Amniotic stem cell (primary cell): ENCODE data around the gene TNFRSF1B.
A peak's percentile ranks its signal among the peaks of the same experiment; 100 is the strongest.

Experiments
- DNase-seq: peaks from one replicate; lab custom pipeline; 2025; lab: John Stamatoyannopoulos, UW

TNFRSF1B gene

DNA sequence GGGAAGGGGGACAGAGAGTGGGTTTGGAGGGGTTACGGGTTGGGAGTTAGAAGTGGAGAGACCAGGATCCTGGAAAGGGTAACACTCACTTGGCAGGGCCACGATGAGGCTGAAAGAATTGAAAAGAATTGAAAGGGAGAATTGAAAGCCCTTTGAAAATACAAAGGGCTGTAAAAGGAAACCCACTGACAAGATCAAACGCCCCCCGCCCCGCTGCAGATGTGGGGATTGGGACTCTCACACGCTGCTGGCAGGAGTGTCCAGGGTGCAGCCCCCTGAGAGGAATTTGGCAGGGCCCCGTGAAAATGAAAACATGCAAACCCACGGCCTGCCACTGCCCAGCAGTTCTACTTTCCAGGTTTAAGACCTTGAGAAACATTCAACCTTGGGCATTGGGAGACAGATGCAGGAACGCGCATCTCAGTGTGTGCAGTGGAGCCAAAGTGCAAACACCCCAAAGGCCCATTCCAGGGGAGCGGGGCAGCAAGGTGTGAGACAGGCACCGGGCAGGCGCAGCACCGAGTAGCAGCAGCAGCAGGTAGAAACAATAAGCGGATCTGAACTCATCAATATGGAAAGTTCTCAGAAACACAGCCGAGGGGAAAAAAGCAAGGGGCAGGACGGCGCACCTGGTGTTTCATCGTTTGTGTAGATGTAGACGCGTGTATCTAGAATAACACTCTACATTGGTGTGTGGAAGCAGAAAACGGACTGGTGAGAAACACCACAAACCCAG is 8.3 kb upstream of the TNFRSF1B start:
- no peak for DNase-seq

DNA sequence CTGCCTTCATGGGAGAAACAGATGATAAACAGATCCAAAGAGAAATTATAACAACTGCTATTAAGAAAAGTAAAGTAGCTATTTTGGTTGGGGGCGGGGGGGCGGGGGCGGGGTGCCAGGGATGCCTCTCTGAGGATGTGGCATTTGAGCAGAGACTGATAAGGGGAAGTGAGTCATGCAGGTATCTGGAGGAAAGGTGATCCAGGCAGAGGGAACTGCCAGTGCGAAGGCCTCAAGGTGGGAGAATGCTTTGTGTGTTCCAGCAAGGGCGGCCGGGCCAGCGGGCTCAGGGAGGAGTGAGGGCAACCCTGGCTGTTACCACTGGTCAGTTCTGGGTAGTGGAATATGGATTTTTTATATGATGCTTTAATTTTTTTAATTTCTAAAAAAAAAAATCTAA is 7.0 kb upstream of the TNFRSF1B start:
- no peak for DNase-seq

DNA sequence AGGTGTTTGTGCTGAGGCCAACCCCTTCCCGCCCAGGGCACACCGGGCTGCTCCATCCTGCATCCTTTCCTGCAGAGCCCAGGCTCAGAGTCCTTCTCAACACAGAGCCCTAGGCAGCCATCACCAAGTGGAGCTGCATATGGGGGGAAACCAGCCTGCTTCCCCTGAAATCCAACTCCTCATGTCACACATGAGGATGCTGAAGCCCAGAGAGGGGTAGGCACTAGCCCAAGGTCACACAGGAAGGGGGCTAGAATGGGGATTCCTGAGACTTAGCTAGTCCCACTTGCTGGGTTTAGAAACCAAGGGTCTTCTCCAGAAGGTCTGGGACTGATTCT is 5.5 kb upstream of the TNFRSF1B start:
- no peak for DNase-seq

DNA sequence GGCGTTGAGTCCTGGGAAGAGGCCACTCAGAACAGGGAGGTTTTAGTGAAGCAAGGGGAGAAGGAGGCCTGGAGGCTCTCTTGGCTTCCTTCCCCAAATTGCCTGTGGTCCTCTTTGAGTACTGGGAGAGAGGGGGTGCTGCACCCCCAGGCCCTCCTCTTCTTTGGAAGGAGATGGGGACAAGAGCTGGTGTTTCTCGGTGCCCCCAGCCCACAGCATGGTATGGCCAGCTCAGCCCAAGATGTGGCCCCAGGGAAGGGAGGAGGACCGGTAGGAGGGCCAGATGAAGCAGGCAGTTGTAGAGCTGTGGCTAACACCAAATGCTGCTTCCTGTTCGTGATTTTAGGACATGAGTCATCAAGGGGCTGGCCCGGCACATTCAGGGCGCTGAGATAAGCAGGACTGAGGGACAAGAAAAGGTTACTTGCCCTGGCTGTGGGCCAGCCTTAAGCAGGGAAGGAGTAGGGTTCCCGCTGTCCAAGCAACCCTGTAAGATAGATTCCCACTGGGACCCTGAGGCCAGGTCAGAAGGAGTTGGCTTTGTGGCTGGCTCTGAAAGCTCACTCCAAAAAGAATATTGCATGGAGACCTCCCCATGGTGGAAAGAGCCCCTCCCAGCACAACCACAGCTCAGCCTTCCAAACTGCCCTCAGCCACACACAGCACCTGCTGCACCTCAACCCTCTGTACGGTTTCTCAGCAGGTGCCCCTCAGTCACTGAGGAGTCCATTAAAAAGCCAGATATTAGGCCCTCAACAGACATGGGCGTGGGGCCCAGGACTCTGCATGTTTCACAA is 4.9 kb upstream of the TNFRSF1B start:
- peak; percentile 61 for DNase-seq

DNA sequence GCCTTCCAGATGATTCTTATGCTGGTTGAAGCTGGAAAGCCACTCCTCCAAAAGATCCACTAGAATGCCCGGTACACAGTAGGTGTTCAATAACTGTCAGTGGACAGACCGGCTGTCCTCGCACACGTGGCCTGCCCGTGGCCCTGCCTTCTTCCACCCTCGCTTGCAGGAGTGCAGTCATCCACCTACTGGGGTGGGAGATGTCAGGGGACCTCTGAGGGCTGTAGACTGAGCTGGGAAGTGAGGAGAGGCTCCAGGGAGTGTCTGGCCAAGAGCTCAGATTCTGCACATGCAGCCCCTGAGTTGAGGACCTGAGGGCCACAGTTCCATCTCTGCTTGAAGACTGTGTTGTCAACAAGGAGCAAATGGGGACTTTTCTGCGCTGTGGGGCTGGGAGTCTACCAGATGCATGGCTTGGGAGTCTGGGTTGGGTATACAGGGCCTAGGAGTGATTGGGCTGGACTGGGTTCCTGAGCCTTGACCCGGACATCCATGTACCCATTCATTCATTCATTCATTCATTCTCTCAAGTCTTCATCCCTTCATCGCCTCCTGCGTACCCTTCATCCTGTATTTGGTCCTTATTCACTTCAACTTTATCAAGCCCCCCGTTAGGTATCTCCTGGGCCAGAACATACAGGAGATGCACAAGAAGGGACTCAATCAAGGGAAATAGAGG is 4.2 kb upstream of the TNFRSF1B start:
- no peak for DNase-seq

DNA sequence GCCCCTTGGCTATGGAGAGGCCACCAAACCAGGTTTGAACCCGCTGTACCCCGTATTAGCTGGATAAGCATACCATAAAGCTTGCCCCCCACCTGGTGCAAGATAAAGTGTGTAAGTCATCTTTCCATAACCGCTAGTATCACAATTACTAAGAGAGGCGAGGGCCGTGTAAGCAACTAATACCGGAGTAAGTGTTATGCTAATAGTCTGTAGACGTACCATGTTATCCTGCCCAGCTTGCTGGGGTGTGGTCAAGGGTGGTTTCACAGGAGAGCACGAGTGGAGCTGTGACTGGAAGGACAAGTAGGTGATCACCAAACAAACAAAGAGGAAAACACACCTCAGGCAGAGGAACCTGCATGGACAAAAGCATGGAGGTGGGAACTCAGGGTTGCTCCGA is 3.6 kb upstream of the TNFRSF1B start:
- DNase-seq = no peak

DNA sequence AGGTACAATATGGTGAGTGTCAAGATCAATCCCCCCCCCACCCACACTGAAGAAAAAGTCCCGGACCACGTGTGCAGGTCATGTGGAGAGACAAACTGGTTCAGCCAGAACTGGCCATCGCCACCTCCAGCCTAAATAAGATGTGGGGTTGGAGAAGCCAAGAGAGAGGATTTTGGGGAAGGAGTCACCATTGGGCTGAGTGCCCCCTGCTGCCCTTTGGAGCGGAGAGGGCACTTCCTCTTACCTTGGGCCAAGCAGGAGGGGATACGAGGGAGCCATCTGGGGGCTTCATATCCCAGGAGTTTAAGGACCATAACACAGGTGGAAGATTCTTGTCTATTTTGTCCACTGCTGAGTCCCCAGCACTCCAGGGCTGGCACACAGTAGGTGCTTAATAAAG is 2.6 kb upstream of the TNFRSF1B start:
- no peak for DNase-seq

DNA sequence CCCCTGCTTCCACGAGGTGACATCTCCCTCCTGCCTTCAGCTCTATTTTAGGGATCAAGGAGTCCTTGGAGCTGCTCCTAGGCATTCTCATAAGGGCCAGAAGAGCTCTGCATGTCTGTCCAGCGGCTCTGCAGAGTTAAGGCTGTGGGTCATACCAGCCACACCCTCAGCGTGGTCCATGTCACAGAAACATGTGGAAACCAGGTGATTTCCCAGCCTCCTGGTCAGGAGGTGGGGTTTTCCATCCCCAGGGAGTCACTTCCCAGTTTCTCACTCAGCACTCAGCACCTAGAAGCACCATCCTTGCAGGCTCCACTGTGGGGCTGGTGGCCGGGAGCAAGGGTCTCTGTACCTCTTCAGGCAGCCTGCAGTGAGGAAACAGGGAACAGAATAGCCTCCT is 1.4 kb upstream of the TNFRSF1B start:
- no peak for DNase-seq

DNA sequence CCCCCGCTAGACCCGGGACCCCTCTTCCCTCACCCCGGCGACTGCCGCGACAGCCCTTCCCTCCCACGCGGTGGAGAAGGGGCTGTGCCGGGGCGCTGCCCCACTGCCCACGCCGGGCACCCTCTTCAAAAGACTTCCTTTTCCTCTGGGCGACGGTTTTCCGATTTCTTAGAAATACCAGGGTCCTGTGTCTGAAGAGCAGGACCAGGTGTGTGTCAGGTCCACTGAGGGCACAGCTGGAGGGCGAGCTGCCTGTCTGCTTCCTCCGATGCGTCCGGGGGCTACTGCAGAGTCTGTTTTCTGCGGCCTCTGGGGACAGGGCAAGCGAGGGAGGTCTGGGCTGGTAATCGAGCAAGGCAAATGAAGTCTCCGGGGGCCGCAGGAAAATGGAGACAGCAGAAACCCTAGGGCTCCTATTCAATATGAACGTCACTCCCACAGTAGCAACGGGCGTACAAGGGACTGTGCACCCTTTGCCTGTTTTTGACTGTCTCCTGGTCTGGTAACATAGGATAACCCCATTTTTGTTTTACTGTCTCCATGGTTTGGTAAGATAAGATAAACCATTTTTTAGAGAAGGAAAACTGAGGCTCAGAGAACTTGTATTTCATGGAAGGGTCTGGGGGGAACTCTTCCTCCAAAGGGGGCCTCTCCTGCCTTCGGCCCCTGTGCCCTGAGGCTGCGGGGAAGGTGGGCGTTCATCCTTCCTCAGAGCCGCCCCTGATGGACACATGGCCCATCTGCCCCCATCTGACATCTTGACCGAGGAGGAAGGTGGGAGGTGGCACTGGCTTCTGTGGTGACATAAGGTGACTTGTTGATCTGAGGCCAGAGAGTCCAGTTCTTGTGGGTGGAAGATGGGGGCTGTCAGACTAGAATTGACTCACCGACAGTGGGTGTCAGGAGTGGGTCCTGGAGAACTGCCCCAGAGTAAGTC is 970 bp downstream of the TNFRSF1B start:
- no peak for DNase-seq

DNA sequence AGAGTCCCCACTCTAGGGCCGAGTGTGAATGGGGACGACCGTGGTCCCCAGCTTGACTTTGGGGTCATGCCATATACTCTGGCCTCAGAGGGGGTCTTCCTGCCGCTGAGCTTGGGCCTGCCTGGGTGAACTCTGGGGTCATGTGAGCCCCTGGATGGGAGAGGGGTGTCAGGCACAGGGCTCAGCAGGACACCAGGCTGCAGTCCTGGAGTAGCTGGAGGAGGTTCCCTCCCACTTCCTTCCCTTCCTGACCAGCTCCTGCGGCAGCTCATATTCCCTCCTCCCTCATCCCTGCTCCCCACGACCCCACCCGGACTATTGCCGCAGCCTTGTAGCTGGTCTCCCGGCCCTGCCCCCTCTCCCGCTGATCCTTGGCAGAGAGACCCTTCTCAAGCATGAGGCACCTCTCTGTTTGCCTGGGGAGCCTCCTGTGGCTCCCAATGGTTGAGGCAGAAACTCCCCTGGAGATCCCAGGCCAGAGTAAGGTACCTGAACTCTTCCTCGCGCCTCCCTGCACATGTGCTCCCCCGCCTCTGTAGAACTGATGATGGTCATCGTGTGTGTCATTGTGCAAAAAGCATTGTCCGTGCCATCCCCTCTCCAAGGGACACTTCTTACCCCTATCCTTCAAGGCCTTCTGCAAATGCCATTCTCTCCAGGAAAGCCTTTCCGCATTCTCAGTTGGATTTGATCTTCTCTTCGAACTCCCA is 1.8 kb downstream of the TNFRSF1B start:
- no peak for DNase-seq

DNA sequence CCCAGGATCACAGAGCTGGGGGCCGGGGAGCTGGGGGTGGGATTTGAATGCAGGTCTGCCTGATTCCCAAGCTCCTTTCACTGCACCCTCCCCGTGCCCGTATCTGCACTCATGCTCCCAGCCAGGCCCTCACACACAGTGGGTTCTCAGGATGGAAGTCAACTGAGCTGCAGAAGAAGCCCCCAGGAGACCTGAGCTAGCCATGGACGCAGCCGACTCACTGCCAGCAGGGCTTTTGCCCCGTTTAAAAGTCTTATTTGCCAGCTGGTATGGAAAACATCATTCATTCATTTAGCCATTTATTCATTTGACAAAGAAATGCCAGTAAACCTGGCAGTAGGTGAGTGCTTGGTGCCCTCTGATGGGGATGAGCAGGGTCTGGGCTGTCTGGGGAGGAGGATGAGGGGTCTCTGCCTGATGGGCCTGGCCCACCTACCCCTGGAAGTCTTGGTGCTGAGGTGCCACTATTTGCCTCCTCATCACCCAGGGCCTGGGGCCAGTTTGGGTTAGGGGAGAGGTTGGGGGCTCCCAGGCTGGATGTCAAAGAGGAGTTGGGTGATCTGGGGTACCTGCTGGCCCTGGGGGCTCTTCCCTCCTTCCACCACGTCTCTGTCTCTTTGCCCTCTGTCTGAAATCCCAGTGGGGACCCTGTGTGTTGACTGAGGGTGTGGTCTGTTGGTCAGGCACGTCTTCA is 2.8 kb downstream of the TNFRSF1B start:
- no peak for DNase-seq

DNA sequence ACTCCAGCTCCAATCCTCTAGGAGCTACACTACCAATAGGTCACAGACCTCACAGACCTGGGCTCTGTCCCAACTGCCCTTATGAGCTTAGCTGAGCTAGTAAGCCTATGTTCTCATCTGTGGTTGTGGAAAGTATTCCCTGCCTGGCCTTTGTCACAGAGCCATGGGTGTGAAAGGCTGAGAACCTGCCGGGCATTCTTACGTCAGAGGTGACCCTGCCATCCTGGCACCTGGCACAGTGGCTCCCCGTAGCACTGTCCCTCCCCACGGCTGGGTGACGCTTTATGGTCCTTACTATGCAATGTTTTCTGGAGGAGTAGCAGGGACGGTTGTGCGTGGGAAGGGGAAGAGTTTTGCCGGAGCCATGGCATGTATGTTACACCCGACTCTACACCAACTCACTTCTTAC is 3.5 kb downstream of the TNFRSF1B start:
- DNase-seq = no peak

DNA sequence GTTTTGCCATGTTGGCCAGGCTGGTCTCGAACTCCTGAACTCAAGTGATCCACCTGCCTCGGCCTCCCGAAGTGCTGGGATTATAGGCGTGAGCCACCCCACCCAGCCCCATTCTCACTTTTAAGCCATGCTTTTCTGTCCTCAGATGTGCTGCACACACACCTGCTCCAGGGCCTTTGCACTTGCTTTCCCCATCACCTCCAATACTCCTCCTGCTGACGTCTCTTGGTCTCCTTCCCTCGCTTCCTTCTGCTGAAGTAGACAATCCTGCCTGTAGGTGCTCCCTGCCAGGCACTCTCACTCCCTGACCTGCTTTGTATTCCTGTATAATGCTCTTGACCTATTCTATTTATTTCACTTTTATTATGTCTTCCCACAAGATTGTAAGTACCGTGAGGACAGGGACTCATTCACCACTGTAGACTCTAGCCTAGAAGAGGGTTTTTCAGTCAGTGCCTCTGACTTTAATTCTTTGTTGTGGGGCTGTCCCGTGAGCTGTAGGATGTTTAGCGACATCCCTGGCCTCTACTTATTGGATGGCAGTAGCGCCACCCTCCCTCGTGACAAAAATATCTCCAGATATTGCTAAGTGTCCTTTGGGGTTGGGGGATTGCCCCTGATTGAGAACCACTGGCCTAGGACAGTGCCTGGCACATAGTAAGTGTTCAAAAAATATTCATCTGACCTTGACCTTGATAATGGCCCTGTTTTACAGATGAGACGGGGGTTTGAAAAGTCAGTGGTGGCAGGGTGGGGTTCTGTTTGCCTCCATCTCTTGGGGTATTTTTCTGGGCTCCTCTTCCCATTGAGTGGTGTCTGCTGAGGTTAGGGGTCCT is 4.6 kb downstream of the TNFRSF1B start:
- no peak for DNase-seq

DNA sequence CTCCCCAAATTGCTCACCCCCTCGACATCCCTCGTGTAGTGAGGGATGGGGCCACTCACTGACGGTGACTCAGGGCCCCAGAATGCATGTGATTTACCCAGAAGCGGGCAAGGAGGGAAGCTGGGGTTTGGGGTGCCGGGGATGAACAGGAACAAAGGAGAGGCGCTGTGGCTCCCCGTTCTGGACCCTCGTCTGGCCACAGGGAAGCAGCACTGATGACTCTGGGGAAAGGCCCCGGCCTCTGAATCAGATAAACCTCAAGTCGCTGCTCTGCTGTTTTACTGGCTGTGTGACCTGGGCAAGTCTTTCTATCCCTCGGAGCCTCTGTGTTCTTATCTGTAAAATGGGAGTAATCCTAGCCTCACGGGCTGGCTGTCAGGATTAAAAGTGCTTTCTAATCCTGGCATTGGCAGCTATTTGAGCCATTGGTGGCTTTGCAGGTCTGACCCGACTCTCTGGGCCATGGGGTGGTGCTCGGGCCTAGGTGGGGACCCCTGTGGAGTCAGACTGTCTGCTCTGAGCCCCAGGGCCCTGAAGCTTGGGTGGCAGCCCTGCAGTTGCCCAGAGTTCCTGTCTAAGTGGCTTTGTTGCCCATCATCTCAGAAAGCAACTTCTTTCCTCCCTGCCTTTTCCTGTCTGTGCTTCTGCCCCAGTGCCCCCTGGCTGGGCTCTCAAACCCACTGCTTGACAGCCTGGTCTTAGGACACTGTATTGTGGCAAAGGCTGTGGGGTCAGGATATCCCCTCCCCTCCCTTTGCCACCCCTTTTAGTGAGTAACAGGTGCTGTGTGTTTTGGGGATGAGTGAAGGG is 5.5 kb downstream of the TNFRSF1B start:
- no peak for DNase-seq

DNA sequence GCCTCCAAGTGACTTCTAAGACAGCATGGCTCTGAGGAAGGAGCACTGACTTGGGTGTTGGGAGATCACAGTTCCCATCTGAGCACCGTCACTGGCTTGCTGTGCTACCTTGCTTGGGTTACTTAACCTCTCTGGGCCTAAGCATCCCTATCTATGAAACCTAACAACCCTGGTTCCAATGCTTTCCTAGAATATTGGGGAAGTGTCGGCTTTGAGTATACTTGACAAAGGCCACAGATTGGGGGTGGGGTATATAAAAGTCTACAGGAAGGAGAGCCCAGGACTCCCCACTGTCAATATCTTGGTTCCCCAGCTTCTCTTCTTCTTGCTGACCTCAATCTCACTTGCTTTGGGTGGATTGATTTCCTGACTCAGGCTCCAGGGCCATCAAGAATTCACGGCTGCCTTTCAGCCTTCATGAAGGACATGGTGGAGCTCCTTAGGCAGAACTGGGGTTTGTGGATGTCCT is 6.3 kb downstream of the TNFRSF1B start:
- no peak for DNase-seq

DNA sequence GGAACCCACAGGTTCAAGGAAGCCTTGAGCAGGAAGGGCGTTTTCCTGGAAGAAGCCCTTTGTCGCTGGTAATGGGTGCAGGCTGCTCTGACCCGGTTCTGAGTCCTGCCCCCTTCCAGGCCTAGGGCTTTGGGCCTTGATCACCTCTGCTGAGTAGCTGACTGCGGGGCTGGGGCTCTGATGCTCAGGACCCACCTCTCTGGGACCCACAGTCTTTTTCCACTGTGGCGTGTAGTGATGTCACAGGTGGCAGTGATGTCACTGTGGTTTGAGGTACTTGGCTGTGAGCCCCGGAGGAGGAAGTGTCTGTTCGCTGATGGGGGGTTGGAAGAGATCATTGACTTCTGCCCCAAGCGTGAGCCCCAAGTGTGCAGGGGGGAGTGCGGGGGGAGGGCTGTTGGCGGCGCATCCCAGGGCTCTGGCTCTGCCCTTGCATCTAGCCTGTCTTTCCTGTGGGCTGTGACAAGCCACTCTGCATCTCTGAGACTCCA is 6.9 kb downstream of the TNFRSF1B start:
- DNase-seq = no peak

DNA sequence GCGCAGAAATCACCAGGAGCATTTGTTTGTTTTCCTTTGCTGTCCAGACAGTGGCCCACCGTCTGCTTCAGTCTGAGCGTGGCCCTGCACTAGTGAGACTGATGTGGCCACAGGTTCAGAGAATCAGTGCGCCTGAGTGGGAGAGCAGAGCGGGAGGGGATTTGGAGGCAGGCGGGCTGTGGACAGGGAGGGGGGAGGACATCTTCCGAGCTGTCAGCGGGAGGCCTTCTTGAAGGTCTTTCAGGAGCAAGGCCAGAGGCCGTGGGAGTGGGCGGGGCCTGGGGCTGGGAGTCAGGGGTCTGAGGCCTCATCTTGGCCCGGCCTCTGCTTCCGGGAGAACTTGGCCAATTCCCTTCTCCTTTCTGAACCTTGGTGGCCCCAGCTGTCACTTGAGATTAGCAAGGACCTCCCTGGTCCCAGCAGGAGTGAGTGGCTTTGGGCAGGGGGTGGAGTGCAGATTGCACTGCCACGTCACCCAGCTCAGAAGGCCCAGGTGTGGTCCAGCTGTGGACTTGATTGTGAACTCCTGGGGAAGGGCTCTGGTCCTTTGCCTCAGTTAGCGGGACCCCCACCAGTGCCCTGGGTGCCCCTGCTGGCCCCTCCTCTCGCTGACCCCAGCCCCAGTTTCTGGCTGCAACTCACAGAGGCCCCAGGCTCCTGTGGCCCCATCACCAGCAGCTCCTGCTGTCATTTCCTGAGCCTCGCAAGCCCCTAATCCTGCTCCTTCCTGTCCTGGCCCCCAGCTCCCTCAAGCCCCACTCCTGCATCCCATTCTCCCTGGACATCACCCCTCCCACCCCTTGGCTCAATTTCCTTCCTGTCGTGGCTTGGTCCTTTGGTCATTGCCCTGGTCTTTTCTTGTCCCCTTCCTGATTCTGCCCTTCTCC is 8.4 kb downstream of the TNFRSF1B start:
- no peak for DNase-seq
